SK-N-SH (cell line): ENCODE results near the gene GRK1. TPM values are rescaled to one million over a fixed set of nuclear protein-coding genes. Genes with fewer than 3 reads are reported as not detected.

Experiments
- CTCF ChIA-PET: fragments of 300-600, 350-600 bp; formaldehyde crosslinking; extraction: SDS; loops from one replicate; lab custom pipeline; 2021; lab: Yijun Ruan, JAX
- POLR2A ChIA-PET: fragments of 350-600 bp; sonication (Branson Sonifier 250); formaldehyde crosslinking; extraction: SDS; loops from one replicate; lab custom pipeline; 2020; ENCODE audit warnings: antibody characterized with exemption, inconsistent platforms; lab: Yijun Ruan, JAX
- DNase-seq: peaks from one replicate; pipeline ENCODE4 v3.0.0; 2012
- H2AFZ ChIP-seq: fragments of 200-600 bp; sonication (generic); 2 replicates; pipeline ENCODE4 v1.8.1; 2016; ENCODE audit warnings: antibody characterized with exemption, mild to moderate bottlenecking, low read depth
- H3F3A ChIP-seq: fragments of 200-600 bp; sonication (generic); replicated peaks from 2 replicates; pipeline ENCODE3; 2016; ENCODE audit warnings: antibody characterized with exemption, mild to moderate bottlenecking; ENCODE audit not compliant: insufficient read depth
- H3K27ac ChIP-seq, 2 experiments: fragments of 200-500 bp in 1 of 2; fragments of 200-600 bp in 1 of 2; sonication (Bioruptor generic) in 1 of 2; sonication (generic), shearing (Covaris generic) in 1 of 2; 2 replicates each; pipeline versions ENCODE4 v1.5.1 to v1.6.1; 2014 to 2016; ENCODE audit warnings: low read depth in 2 of 2, inconsistent platforms in 1 of 2, low read length in 1 of 2, mild to moderate bottlenecking in 1 of 2, mixed read lengths in 1 of 2
- H3K27me3 ChIP-seq: fragments of 200-600 bp; sonication (generic), shearing (Covaris generic); 2 replicates; pipeline ENCODE4 v1.6.1; 2016; ENCODE audit warnings: mixed run types; ENCODE audit not compliant: insufficient read depth
- H3K36me3 ChIP-seq, 2 experiments: fragments of 200-500 bp in 1 of 2; fragments of 200-600 bp in 1 of 2; sonication (Bioruptor generic) in 1 of 2; sonication (generic) in 1 of 2; replicated peaks in 1 of 2; 2 replicates each; pipeline versions ENCODE3 to v1.5.1; 2014 to 2016; ENCODE audit warnings: low read length in 1 of 2, mild to moderate bottlenecking in 1 of 2; ENCODE audit not compliant: insufficient read depth in 2 of 2, control insufficient read depth in 1 of 2
- H3K4me1 ChIP-seq, 2 experiments: fragments of 200-500 bp in 1 of 2; fragments of 200-600 bp in 1 of 2; sonication (Bioruptor generic) in 1 of 2; sonication (generic), shearing (Covaris generic) in 1 of 2; 2 replicates each; pipeline versions ENCODE4 v1.5.1 to v1.6.1; 2014 to 2016; ENCODE audit warnings: low read depth in 1 of 2, low read length in 1 of 2, mixed run types in 1 of 2; ENCODE audit not compliant: insufficient read depth in 2 of 2, control insufficient read depth in 1 of 2
- H3K4me2 ChIP-seq: fragments of 200-600 bp; sonication (generic), shearing (Covaris generic); 2 replicates; pipeline ENCODE4 v1.6.1; 2017; ENCODE audit warnings: mixed run types
- H3K4me3 ChIP-seq, 2 experiments: fragments of 200-500 bp in 1 of 2; fragments of 200-600 bp in 1 of 2; sonication (Bioruptor generic) in 1 of 2; sonication (generic), shearing (Covaris generic) in 1 of 2; 2 replicates each; pipeline versions ENCODE4 v1.5.1 to v1.8.1; 2014 to 2016; ENCODE audit warnings: low read depth in 2 of 2, inconsistent platforms in 1 of 2, low read length in 1 of 2, mild to moderate bottlenecking in 1 of 2, mixed read lengths in 1 of 2, moderate library complexity in 1 of 2
- H3K79me2 ChIP-seq: fragments of 200-600 bp; sonication (generic); 2 replicates; pipeline ENCODE4 v1.8.1; 2017; ENCODE audit warnings: mild to moderate bottlenecking; ENCODE audit not compliant: insufficient read depth
- H3K9ac ChIP-seq: fragments of 200-600 bp; sonication (generic); 2 replicates; pipeline ENCODE4 v1.6.1; 2017; ENCODE audit warnings: mixed run types
- H3K9me2 ChIP-seq: fragments of 200-600 bp; sonication (generic); 2 replicates; pipeline ENCODE4 v1.6.1; 2017; ENCODE audit warnings: mixed run types
- H3K9me3 ChIP-seq: fragments of 200-600 bp; sonication (generic); 2 replicates; pipeline ENCODE4 v1.6.1; 2017; ENCODE audit warnings: mixed run types, mild to moderate bottlenecking, moderate library complexity
- H4K20me1 ChIP-seq: fragments of 200-600 bp; sonication (generic); 2 replicates; pipeline ENCODE4 v1.6.1; 2017; ENCODE audit warnings: mild to moderate bottlenecking, mixed run types; ENCODE audit not compliant: insufficient read depth
- FOXJ3 ChIP-seq: sonication (generic); formaldehyde crosslinking; IDR thresholded peaks from 2 replicates; pipeline ENCODE4 v1.5.1; 2020; ENCODE audit warnings: mild to moderate bottlenecking, missing genetic modification reagents
- GATA2 ChIP-seq: sonication (generic); formaldehyde crosslinking; IDR thresholded peaks from 2 replicates; pipeline ENCODE4 v1.5.0; 2020; ENCODE audit warnings: mild to moderate bottlenecking, missing genetic modification reagents
- NFIC ChIP-seq: IDR thresholded peaks from 2 replicates; pipeline ENCODE4 v1.4.0; 2012; ENCODE audit warnings: borderline replicate concordance
- RCOR1 ChIP-seq: fragments of 150-350 bp; IDR thresholded peaks from 2 replicates; pipeline ENCODE4 v1.6.1; 2017; ENCODE audit warnings: antibody characterized with exemption, low read length
- RFX5 ChIP-seq: IDR thresholded peaks from 2 replicates; pipeline ENCODE4 v1.6.1; 2012; ENCODE audit warnings: mild to moderate bottlenecking, improper control_type of control experiment, low read length
- SMC3 ChIP-seq: IDR thresholded peaks from 2 replicates; pipeline ENCODE4 v1.6.1; 2012; ENCODE audit warnings: low read depth, low read length, improper control_type of control experiment
- TAF1 ChIP-seq: IDR thresholded peaks from 2 replicates; pipeline ENCODE4 v1.6.1; 2012; ENCODE audit warnings: low read depth, mild to moderate bottlenecking, low read length, moderate library complexity, borderline replicate concordance
- YY1 ChIP-seq: IDR thresholded peaks from 2 replicates; pipeline ENCODE4 v1.4.0; 2012; ENCODE audit warnings: low read depth, mild to moderate bottlenecking
- WGBS: methylation state at CpG from one replicate; pipeline ENCODE4 v1.1.6; 2017; ENCODE audit warnings: low lambda C conversion rate; 5-methylcytosine and 5-hydroxymethylcytosine counted together
- polyA plus RNA-seq, 3 experiments: library from polyadenylated mRNA; depleted of rRNA; stranded (reverse); fragments of >200 nt; gene quantifications; 2 replicates each; pipeline ENCODE4 v1.2.3, GENCODE V29; 2012
- TF ChIP-seq, protein P1 (sequence below): fragments of 200-600 bp; sonication (generic); IDR thresholded peaks from 2 replicates; pipeline ENCODE4 v1.6.1; 2017; ENCODE audit warnings: antibody characterized with exemption, mild to moderate bottlenecking, moderate library complexity
- TF ChIP-seq, protein P2 (sequence below): fragments of 150-350 bp; IDR thresholded peaks from 2 replicates; pipeline ENCODE4 v1.6.1; 2017; ENCODE audit warnings: antibody characterized with exemption, low read length, low read depth, borderline replicate concordance
- TF ChIP-seq, protein P3 (sequence below): fragments of 150-350 bp; IDR thresholded peaks from 2 replicates; pipeline ENCODE4 v1.6.1; 2016; ENCODE audit warnings: mild to moderate bottlenecking, low read depth, low read length
- TF ChIP-seq, protein P4 (sequence below): IDR thresholded peaks from 2 replicates; pipeline ENCODE4 v1.4.0; 2012; ENCODE audit warnings: low read depth

The GRK1 gene
- polyA plus RNA-seq, 1 of the 3 experiments (the other 2 are of a cell fraction) = 0.12 TPM

DNA sequence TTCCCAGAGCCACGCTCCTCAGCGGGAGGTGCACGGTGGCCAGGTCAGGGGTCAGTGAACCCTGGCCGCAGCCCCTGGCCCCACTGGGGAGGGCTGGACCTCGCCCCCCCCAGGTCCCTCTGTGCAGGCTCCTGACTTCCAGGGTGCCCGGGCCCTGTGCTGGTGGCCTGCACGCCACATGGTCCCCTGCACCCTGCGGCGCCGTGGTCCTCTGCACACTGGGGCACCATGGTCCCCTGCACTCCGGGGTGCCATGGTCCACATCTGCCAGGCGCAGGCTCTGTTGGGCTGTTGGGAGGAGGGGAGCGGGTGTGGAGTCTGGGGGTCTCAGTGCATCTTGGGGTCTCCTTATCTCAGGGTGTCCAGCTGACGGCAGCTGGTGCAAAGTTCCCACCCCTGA is 68.7 kb downstream of the GRK1 start (continued):
- TF ChIP-seq, protein P1, sequence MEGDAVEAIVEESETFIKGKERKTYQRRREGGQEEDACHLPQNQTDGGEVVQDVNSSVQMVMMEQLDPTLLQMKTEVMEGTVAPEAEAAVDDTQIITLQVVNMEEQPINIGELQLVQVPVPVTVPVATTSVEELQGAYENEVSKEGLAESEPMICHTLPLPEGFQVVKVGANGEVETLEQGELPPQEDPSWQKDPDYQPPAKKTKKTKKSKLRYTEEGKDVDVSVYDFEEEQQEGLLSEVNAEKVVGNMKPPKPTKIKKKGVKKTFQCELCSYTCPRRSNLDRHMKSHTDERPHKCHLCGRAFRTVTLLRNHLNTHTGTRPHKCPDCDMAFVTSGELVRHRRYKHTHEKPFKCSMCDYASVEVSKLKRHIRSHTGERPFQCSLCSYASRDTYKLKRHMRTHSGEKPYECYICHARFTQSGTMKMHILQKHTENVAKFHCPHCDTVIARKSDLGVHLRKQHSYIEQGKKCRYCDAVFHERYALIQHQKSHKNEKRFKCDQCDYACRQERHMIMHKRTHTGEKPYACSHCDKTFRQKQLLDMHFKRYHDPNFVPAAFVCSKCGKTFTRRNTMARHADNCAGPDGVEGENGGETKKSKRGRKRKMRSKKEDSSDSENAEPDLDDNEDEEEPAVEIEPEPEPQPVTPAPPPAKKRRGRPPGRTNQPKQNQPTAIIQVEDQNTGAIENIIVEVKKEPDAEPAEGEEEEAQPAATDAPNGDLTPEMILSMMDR = no peak
- TF ChIP-seq, protein P2, sequence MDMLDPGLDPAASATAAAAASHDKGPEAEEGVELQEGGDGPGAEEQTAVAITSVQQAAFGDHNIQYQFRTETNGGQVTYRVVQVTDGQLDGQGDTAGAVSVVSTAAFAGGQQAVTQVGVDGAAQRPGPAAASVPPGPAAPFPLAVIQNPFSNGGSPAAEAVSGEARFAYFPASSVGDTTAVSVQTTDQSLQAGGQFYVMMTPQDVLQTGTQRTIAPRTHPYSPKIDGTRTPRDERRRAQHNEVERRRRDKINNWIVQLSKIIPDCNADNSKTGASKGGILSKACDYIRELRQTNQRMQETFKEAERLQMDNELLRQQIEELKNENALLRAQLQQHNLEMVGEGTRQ = no peak
- no peak for TF ChIP-seq FOXJ3 (CRISPR knock-in tag)
- TF ChIP-seq, all 33 proteins: peak for 0

DNA sequence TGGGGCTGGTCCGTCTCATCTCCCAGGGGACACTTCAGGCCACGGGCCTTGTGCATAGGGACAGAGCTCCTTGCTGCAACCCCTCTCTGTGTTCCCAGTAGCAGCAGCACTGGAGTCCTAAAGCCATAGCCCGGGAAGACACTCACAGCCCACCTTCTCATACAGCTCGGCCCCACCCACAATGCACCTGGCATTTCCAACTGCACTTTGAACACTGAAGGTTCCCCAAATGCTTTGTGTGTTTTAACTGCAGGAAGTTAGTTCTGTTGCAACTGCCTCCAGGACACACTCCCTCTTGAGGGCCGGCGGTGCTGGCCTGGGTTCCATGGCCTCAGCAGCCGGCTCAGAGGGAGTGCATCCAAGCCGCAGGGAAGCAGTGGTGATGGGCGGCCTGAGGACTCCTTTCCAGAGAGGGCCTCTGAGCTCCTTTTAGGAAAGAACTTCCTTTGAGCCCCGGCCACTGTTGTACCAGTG is 69.3 kb downstream of the GRK1 start:
- POLR2A ChIA-PET = no interaction called here
- Histone ChIP-seq H3K4me3 (no peak overlapping the region), H3K9me3 (no peaks in the 10 kb centered on the region), H3K27me3 (no peaks in the 10 kb centered on the region)
- WGBS = 67% methylated on average over 6 of the region's 10 CpGs
- CTCF ChIA-PET = interaction anchor here (0.8 to 1.7 kb wide), 3 partner anchors 78 to 632 kb away, joined by 3 to 4 read pairs (median 3); no protein-coding TSS in a partner anchor
- TF ChIP-seq SMC3 (no peak), FOXJ3 (CRISPR knock-in tag) (no peak), GATA2 (CRISPR knock-in tag) (no peak), TAF1 (no peak), YY1 (no peak), RFX5 (no peak), NFIC (no peak), RCOR1 (no peak)
- TF ChIP-seq, protein P3, sequence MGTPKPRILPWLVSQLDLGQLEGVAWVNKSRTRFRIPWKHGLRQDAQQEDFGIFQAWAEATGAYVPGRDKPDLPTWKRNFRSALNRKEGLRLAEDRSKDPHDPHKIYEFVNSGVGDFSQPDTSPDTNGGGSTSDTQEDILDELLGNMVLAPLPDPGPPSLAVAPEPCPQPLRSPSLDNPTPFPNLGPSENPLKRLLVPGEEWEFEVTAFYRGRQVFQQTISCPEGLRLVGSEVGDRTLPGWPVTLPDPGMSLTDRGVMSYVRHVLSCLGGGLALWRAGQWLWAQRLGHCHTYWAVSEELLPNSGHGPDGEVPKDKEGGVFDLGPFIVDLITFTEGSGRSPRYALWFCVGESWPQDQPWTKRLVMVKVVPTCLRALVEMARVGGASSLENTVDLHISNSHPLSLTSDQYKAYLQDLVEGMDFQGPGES = no peak
- TF ChIP-seq, protein P4, sequence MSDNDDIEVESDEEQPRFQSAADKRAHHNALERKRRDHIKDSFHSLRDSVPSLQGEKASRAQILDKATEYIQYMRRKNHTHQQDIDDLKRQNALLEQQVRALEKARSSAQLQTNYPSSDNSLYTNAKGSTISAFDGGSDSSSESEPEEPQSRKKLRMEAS = no peak
- TF ChIP-seq, all 33 proteins: peak for 0
- DNase-seq = no peak
- no peak overlapping the region for H2AFZ ChIP-seq
- no peak overlapping the region for H3K27ac ChIP-seq
- no peak overlapping the region for H3K9ac ChIP-seq
- no peaks in the 10 kb centered on the region for H3K36me3 ChIP-seq
- H4K20me1 ChIP-seq = no peaks in the 10 kb centered on the region
- H3K79me2 ChIP-seq = no peaks in the 10 kb centered on the region
- H3K4me1 ChIP-seq = peaks cover 0 to 5% of the 10 kb centered on the region in 2 experiments; a peak in 1 of 4 replicates
- H3K4me2 ChIP-seq = no peak overlapping the region
- H3K9me2 ChIP-seq = no peaks in the 10 kb centered on the region
- no peaks in the 10 kb centered on the region for H3F3A ChIP-seq
